CD14-positive monocyte (primary cell): ENCODE data around the gene RIMS1. TPM values are rescaled to one million over a fixed set of nuclear protein-coding genes. Genes with fewer than 3 reads are reported as not detected.

Experiments used
- DNase-seq, 3 donors: peaks; one replicate each; pipeline ENCODE4 v3.0.0-alpha.2; 2011 to 2022
- H2AFZ ChIP-seq: 2 replicates; pipeline ENCODE4 v1.6.0; 2012; ENCODE audit warnings: mild to moderate bottlenecking, low read depth, low read length, inconsistent platforms; ENCODE audit not compliant: insufficient read depth, poor library complexity, severe bottlenecking
- H3K27ac ChIP-seq, 2 donors: 1 replicate in 1 of 2; 2 replicates in 1 of 2; pipeline ENCODE4 v1.5.1; 2012 to 2013; ENCODE audit warnings: low read length in 2 of 2, control low read depth in 1 of 2, inconsistent platforms in 1 of 2, low read depth in 1 of 2, mild to moderate bottlenecking in 1 of 2
- H3K27me3 ChIP-seq, 2 donors: one replicate each; pipeline versions ENCODE4 v1.6.0 to v1.6.1; 2011 to 2013; ENCODE audit warnings: low read length in 2 of 2; ENCODE audit not compliant: control insufficient read depth in 2 of 2, insufficient read depth in 2 of 2
- H3K36me3 ChIP-seq, 2 donors: replicated peaks in 1 of 2; 1 replicate in 1 of 2; 2 replicates in 1 of 2; pipeline versions ENCODE4 v1.5.1 to v1.6.1; 2012 to 2013; ENCODE audit warnings: low read length in 2 of 2, control low read depth in 1 of 2, inconsistent platforms in 1 of 2, mild to moderate bottlenecking in 1 of 2; ENCODE audit not compliant: insufficient read depth in 2 of 2, control insufficient read depth in 1 of 2
- H3K4me1 ChIP-seq, 2 donors: 1 replicate in 1 of 2; 2 replicates in 1 of 2; pipeline versions ENCODE4 v1.5.1 to v1.6.1; 2012 to 2013; ENCODE audit warnings: low read length in 2 of 2, control low read depth in 1 of 2, inconsistent platforms in 1 of 2, mild to moderate bottlenecking in 1 of 2, moderate library complexity in 1 of 2; ENCODE audit not compliant: insufficient read depth in 2 of 2, control insufficient read depth in 1 of 2
- H3K4me2 ChIP-seq: replicated peaks from 2 replicates; pipeline ENCODE3; 2012; ENCODE audit warnings: low read length, moderate library complexity, mild to moderate bottlenecking; ENCODE audit not compliant: poor library complexity, severe bottlenecking; ENCODE audit errors: extremely low read depth
- H3K4me3 ChIP-seq, 3 experiments: fragments of 200-600 bp in 1 of 3; sonication (generic) in 1 of 3; replicated peaks in 1 of 3; 1 replicate in 2 of 3; 2 replicates in 1 of 3; pipeline ENCODE4 v1.5.1; 2011 to 2013; ENCODE audit warnings: low read length in 3 of 3, mild to moderate bottlenecking in 3 of 3, control low read depth in 2 of 3, low read depth in 2 of 3, inconsistent platforms in 1 of 3, moderate library complexity in 1 of 3
- H3K79me2 ChIP-seq: 2 replicates; pipeline ENCODE4 v1.6.0; 2012; ENCODE audit warnings: mild to moderate bottlenecking, control low read depth, inconsistent platforms, low read length, moderate library complexity; ENCODE audit not compliant: insufficient read depth
- H3K9ac ChIP-seq: 2 replicates; pipeline ENCODE4 v1.6.0; 2017; ENCODE audit warnings: low read length, mild to moderate bottlenecking; ENCODE audit not compliant: insufficient read depth, poor library complexity, severe bottlenecking
- H3K9me3 ChIP-seq, 2 donors: replicated peaks in 1 of 2; 1 replicate in 1 of 2; 2 replicates in 1 of 2; pipeline versions ENCODE4 v1.5.1 to v1.6.1; 2012 to 2013; ENCODE audit warnings: low read length in 2 of 2, control low read depth in 1 of 2; ENCODE audit not compliant: control insufficient read depth in 1 of 2, insufficient read depth in 1 of 2
- H4K20me1 ChIP-seq: 2 replicates; pipeline ENCODE4 v1.6.0; 2012; ENCODE audit warnings: mild to moderate bottlenecking, low read length, control low read depth, moderate library complexity; ENCODE audit not compliant: insufficient read depth
- H3K27ac Mint-ChIP-seq, 7 donors: one replicate each; pipeline ENCODE4 v1.8.0; 2020; ENCODE audit warnings: mild to moderate bottlenecking in 7 of 7, mixed read lengths in 7 of 7, moderate library complexity in 6 of 7, inconsistent platforms in 2 of 7
- H3K27me3 Mint-ChIP-seq, 3 donors: one replicate each; pipeline ENCODE4 v1.8.0; 2021 to 2022; ENCODE audit warnings: low read depth in 3 of 3, mild to moderate bottlenecking in 3 of 3, mixed read lengths in 3 of 3, moderate library complexity in 3 of 3, inconsistent platforms in 1 of 3
- H3K36me3 Mint-ChIP-seq, 2 donors: one replicate each; pipeline ENCODE4 v1.8.0; 2020; ENCODE audit warnings: mixed read lengths in 2 of 2, inconsistent platforms in 1 of 2, mild to moderate bottlenecking in 1 of 2
- H3K4me1 Mint-ChIP-seq: one replicate; pipeline ENCODE4 v1.8.0; 2020; ENCODE audit warnings: mild to moderate bottlenecking, mixed read lengths
- H3K4me3 Mint-ChIP-seq, 2 donors: one replicate each; pipeline ENCODE4 v1.8.0; 2020; ENCODE audit warnings: mild to moderate bottlenecking in 2 of 2, mixed read lengths in 2 of 2, moderate library complexity in 1 of 2
- H3K9me3 Mint-ChIP-seq, 7 donors: one replicate each; pipeline ENCODE4 v1.8.0; 2020 to 2022; ENCODE audit warnings: mixed read lengths in 7 of 7, mild to moderate bottlenecking in 6 of 7, moderate library complexity in 6 of 7, inconsistent platforms in 2 of 7
- WGBS: methylation state at CpG from one replicate; pipeline ENCODE4 v1.1.5; 2013; ENCODE audit warnings: missing lambda C conversion rate; ENCODE audit not compliant: insufficient coverage; 5-methylcytosine and 5-hydroxymethylcytosine counted together
- intact Hi-C, 2 donors: fragments of 100-400 bp; cut with micrococcal nuclease; formaldehyde crosslinking; loops; one replicate each; pipeline versions ENCODE4 v1.15.0 to v1.15.1; 2023
- polyA plus RNA-seq, 3 donors: library from polyadenylated mRNA; depleted of rRNA in 1 of 3; unstranded in 2 of 3; stranded (reverse) in 1 of 3; fragments of 300-500 nt in 2 of 3; fragments of >200 nt in 1 of 3; fragmentation: Illumina TruSeq in 2 of 3; gene quantifications; 1 replicate in 2 of 3; 2 replicates in 1 of 3; pipeline ENCODE4 v1.2.3, GENCODE V29; 2012 to 2021
- TF ChIP-seq, protein P1 (sequence below): fragments of 200-600 bp; IDR thresholded peaks from one replicate; pipeline ENCODE4 v1.8.0; 2022; ENCODE audit warnings: antibody characterized with exemption, mild to moderate bottlenecking

The RIMS1 gene
- polyA plus RNA-seq, 3 donors = not detected

- Mint-ChIP-seq H3K4me3 (no peak overlapping the region), H3K9me3 (no peaks in the 10 kb centered on the region), H3K27me3 (no peaks in the 10 kb centered on the region), H3K27ac (no peak overlapping the region), H3K36me3 (no peaks in the 10 kb centered on the region), H3K4me1 (no peaks in the 10 kb centered on the region)
- Histone ChIP-seq H2AFZ (no peak overlapping the region), H3K9me3 (no peaks in the 10 kb centered on the region), H3K27ac (no peak overlapping the region), H3K4me2 (no peak overlapping the region), H4K20me1 (no peaks in the 10 kb centered on the region), H3K9ac (no peak overlapping the region), H3K79me2 (no peaks in the 10 kb centered on the region), H3K36me3 (no peaks in the 10 kb centered on the region), H3K4me3 (no peak overlapping the region), H3K4me1 (no peaks in the 10 kb centered on the region), H3K27me3 (no peaks in the 10 kb centered on the region)
- intact Hi-C loops = no loop called here
- WGBS = 43% methylated on average over 2 of the region's 2 CpGs
- TF ChIP-seq, protein P1, sequence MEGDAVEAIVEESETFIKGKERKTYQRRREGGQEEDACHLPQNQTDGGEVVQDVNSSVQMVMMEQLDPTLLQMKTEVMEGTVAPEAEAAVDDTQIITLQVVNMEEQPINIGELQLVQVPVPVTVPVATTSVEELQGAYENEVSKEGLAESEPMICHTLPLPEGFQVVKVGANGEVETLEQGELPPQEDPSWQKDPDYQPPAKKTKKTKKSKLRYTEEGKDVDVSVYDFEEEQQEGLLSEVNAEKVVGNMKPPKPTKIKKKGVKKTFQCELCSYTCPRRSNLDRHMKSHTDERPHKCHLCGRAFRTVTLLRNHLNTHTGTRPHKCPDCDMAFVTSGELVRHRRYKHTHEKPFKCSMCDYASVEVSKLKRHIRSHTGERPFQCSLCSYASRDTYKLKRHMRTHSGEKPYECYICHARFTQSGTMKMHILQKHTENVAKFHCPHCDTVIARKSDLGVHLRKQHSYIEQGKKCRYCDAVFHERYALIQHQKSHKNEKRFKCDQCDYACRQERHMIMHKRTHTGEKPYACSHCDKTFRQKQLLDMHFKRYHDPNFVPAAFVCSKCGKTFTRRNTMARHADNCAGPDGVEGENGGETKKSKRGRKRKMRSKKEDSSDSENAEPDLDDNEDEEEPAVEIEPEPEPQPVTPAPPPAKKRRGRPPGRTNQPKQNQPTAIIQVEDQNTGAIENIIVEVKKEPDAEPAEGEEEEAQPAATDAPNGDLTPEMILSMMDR = no peak
- DNase-seq = no peak
These were observed 331.8 kb downstream of the RIMS1 start for GRCh38 chr6:72218125-72218524.

- Histone ChIP-seq H3K9ac (no peak overlapping the region), H3K79me2 (no peaks in the 10 kb centered on the region), H3K4me2 (no peak overlapping the region), H3K4me1 (no peaks in the 10 kb centered on the region), H2AFZ (no peak overlapping the region), H3K27ac (no peak overlapping the region), H3K27me3 (no peaks in the 10 kb centered on the region), H4K20me1 (no peaks in the 10 kb centered on the region), H3K36me3 (no peaks in the 10 kb centered on the region), H3K9me3 (no peaks in the 10 kb centered on the region), H3K4me3 (no peak overlapping the region)
- TF ChIP-seq, protein P1 = no peak
- Mint-ChIP-seq H3K4me3 (no peak overlapping the region), H3K9me3 (no peaks in the 10 kb centered on the region), H3K27me3 (no peaks in the 10 kb centered on the region), H3K4me1 (no peaks in the 10 kb centered on the region), H3K27ac (no peak overlapping the region), H3K36me3 (no peaks in the 10 kb centered on the region)
- no peak for DNase-seq
- intact Hi-C loops = no loop called here
These were observed 333.2 kb downstream of the RIMS1 start for GRCh38 chr6:72219536-72219935.
